ENCODE measurements around the gene AOPEP.

AOPEP gene

DNA sequence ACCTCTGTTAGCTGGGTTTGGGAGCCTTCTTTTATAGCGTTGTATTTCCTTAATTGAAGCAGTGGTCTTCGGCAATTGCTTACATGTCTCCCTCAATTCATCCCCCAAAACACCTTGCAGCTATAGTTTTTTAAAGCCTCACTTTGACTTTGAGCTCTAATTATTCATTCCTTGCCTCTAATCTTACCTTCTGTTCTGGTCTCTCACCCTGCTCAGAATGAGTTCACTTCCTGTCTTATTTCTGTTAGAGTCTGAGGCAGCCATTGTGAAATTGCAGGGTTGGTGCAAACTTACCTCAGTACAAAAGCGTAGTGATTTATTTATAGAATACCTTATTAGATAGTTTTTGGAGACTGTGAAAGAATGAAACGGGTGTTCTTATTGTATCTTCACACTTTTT, 35.0 kb downstream of the AOPEP start:
- Histone ChIP-seq H3K4me2 (ENCODE audit: low read length) (no peak overlapping the region), H3K9me3 (ENCODE audit: control insufficient read depth, insufficient read depth, low read length) (no peaks in the 10 kb centered on the region), H3K79me2 (ENCODE audit: control insufficient read depth, low read length) (peaks cover 10% of the 10 kb centered on the region), H3K9me2 (replicated peaks; ENCODE audit: control insufficient read depth, low read length) (no peaks in the 10 kb centered on the region), H3K27me3 (ENCODE audit: control insufficient read depth, low read length) (no peaks in the 10 kb centered on the region), H3K4me3 (ENCODE audit: low read length) (no peak overlapping the region), H3F3A (ENCODE audit: control insufficient read depth, insufficient read depth) (no peaks in the 10 kb centered on the region), H3K4me1 (ENCODE audit: control insufficient read depth, low read length) (no peaks in the 10 kb centered on the region), H4K20me1 (ENCODE audit: control insufficient read depth, insufficient read depth, low read depth, low read length) (no peaks in the 10 kb centered on the region), H3K36me3 (ENCODE audit: control insufficient read depth, low read length) (peaks cover 6% of the 10 kb centered on the region; the same call in 1 of the 2 replicates), H3K27ac (ENCODE audit: low read depth, low read length) (no peak overlapping the region)
- TF ChIP-seq CTCF (IDR thresholded peaks at IDR 0.05; ENCODE audit: low read depth, low read length, poor library complexity, severe bottlenecking) = no peak
- no peak for TF ChIP-seq EZH2phosphoT487 (IDR thresholded peaks at IDR 0.05; ENCODE audit: borderline replicate concordance, low read length)

DNA sequence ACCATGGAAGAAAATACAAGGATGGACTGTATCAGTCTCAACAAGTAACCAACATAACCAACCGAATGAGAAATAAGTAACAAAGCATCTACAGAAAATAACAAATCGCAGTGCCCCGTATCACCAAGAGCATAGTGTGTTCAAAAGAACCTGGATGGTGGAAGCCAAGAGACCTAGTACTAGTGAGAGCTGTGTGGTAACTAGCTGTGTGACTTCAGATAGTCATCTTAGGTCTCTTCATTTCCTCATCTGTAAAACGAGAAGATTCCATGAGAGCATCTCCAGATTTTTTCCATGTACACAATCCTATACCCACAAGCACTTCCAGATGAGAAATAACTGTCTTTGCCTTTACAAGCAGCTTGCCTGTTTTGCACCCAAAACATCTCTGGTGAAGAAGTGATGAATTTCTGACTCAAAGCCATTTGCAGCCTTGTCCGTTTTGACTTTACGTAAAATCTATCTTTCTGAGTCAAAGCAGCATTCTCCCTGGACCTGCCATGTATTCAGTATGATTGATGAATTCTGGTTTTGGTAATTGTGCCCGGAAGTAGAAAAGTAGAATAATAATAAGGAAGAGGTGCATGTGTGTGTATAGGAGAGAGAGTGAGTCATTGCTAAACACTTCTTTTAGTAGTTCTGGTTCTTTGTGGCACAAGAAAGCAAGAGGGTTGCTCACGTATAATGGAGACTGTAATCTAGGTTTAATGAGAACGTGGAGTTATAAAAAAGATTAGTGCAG, 41.0 kb downstream of the AOPEP start:
- Histone ChIP-seq H3K79me2 (ENCODE audit: control insufficient read depth, low read length) (peaks cover 10% of the 10 kb centered on the region), H3K9me3 (ENCODE audit: control insufficient read depth, insufficient read depth, low read length) (no peaks in the 10 kb centered on the region), H3K9me2 (replicated peaks; ENCODE audit: control insufficient read depth, low read length) (no peaks in the 10 kb centered on the region), H3K4me3 (ENCODE audit: low read length) (no peak overlapping the region), H3K27ac (ENCODE audit: low read depth, low read length) (no peak overlapping the region), H3K36me3 (ENCODE audit: control insufficient read depth, low read length) (no peaks in the 10 kb centered on the region), H4K20me1 (ENCODE audit: control insufficient read depth, insufficient read depth, low read depth, low read length) (no peaks in the 10 kb centered on the region), H3K4me1 (ENCODE audit: control insufficient read depth, low read length) (no peaks in the 10 kb centered on the region), H3K27me3 (ENCODE audit: control insufficient read depth, low read length) (no peaks in the 10 kb centered on the region), H3K4me2 (ENCODE audit: low read length) (no peak overlapping the region), H3F3A (ENCODE audit: control insufficient read depth, insufficient read depth) (no peaks in the 10 kb centered on the region)
- no peak for TF ChIP-seq CTCF (IDR thresholded peaks at IDR 0.05; ENCODE audit: low read depth, low read length, poor library complexity, severe bottlenecking)
- no peak for TF ChIP-seq EZH2phosphoT487 (IDR thresholded peaks at IDR 0.05; ENCODE audit: borderline replicate concordance, low read length)

GRCh38 chr9:94768766-94769165, 42.3 kb downstream of the AOPEP start:
- no peaks in the 10 kb centered on the region for H3K36me3 ChIP-seq (ENCODE audit: control insufficient read depth, low read length)
- H3K9me3 ChIP-seq (ENCODE audit: control insufficient read depth, insufficient read depth, low read length) = no peaks in the 10 kb centered on the region
- H3K79me2 ChIP-seq (ENCODE audit: control insufficient read depth, low read length) = peaks cover 4% of the 10 kb centered on the region
- no peaks in the 10 kb centered on the region for H3K4me1 ChIP-seq (ENCODE audit: control insufficient read depth, low read length)
- H3K27ac ChIP-seq (ENCODE audit: low read depth, low read length) = no peak overlapping the region
- H3K27me3 ChIP-seq (ENCODE audit: control insufficient read depth, low read length) = no peaks in the 10 kb centered on the region
- TF ChIP-seq EZH2phosphoT487 (IDR thresholded peaks at IDR 0.05; ENCODE audit: borderline replicate concordance, low read length) (no peak), CTCF (IDR thresholded peaks at IDR 0.05; ENCODE audit: low read depth, low read length, poor library complexity, severe bottlenecking) (no peak)
- no peaks in the 10 kb centered on the region for H3K9me2 ChIP-seq (replicated peaks; ENCODE audit: control insufficient read depth, low read length)
- no peak overlapping the region for H3K4me3 ChIP-seq (ENCODE audit: low read length)
- no peak overlapping the region for H3K4me2 ChIP-seq (ENCODE audit: low read length)
- H3F3A ChIP-seq (ENCODE audit: control insufficient read depth, insufficient read depth) = no peaks in the 10 kb centered on the region
- no peaks in the 10 kb centered on the region for H4K20me1 ChIP-seq (ENCODE audit: control insufficient read depth, insufficient read depth, low read depth, low read length)

Measured in DOHH2 (cell line).